Measurements from ENCODE around the gene APOA5.

DNA sequence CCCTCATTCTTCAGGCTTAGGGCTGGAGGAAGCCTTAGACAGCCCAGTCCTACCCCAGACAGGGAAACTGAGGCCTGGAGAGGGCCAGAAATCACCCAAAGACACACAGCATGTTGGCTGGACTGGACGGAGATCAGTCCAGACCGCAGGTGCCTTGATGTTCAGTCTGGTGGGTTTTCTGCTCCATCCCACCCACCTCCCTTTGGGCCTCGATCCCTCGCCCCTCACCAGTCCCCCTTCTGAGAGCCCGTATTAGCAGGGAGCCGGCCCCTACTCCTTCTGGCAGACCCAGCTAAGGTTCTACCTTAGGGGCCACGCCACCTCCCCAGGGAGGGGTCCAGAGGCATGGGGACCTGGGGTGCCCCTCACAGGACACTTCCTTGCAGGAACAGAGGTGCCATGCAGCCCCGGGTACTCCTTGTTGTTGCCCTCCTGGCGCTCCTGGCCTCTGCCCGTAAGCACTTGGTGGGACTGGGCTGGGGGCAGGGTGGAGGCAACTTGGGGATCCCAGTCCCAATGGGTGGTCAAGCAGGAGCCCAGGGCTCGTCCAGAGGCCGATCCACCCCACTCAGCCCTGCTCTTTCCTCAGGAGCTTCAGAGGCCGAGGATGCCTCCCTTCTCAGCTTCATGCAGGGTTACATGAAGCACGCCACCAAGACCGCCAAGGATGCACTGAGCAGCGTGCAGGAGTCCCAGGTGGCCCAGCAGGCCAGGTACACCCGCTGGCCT lies 38.7 kb upstream of the APOA5 start:
- TF ChIP-seq EP300 (IDR thresholded peaks at IDR 0.05) (no peak), POLR2A (IDR thresholded peaks at IDR 0.05) (no peak)
- TF ChIP-seq, protein P1, sequence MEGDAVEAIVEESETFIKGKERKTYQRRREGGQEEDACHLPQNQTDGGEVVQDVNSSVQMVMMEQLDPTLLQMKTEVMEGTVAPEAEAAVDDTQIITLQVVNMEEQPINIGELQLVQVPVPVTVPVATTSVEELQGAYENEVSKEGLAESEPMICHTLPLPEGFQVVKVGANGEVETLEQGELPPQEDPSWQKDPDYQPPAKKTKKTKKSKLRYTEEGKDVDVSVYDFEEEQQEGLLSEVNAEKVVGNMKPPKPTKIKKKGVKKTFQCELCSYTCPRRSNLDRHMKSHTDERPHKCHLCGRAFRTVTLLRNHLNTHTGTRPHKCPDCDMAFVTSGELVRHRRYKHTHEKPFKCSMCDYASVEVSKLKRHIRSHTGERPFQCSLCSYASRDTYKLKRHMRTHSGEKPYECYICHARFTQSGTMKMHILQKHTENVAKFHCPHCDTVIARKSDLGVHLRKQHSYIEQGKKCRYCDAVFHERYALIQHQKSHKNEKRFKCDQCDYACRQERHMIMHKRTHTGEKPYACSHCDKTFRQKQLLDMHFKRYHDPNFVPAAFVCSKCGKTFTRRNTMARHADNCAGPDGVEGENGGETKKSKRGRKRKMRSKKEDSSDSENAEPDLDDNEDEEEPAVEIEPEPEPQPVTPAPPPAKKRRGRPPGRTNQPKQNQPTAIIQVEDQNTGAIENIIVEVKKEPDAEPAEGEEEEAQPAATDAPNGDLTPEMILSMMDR (IDR thresholded peaks at IDR 0.05) = no peak
